DND-41 (cell line): ENCODE data around the gene MYRIP.

Experiments
- ATAC-seq: fragments of 200-7000 bp; cut with Tn5 transposase; 3 replicates; pipeline ENCODE4 v1.9.1; 2021; ENCODE audit warnings: low read depth; ENCODE audit not compliant: insufficient read depth
- DNase-seq: peaks from one replicate; pipeline ENCODE4 v3.0.0-alpha.2; 2020
- H2AFZ ChIP-seq: 2 replicates; pipeline ENCODE4 v1.6.0; 2012; ENCODE audit warnings: low read depth, low read length
- H3K27ac ChIP-seq: 2 replicates; pipeline ENCODE4 v1.5.1; 2012; ENCODE audit warnings: low read length, inconsistent platforms
- H3K27me3 ChIP-seq: fragments of 200-600 bp; sonication (generic); 2 replicates; pipeline ENCODE4 v1.6.0; 2012; ENCODE audit warnings: low read length, mild to moderate bottlenecking, inconsistent platforms; ENCODE audit not compliant: insufficient read depth, poor library complexity
- H3K36me3 ChIP-seq: 2 replicates; pipeline ENCODE4 v1.5.1; 2012; ENCODE audit warnings: low read length, inconsistent platforms; ENCODE audit not compliant: insufficient read depth
- H3K4me1 ChIP-seq: 2 replicates; pipeline ENCODE4 v1.5.1; 2012; ENCODE audit warnings: mild to moderate bottlenecking, low read length; ENCODE audit not compliant: insufficient read depth
- H3K4me2 ChIP-seq: 2 replicates; pipeline ENCODE4 v1.6.0; 2012; ENCODE audit warnings: mild to moderate bottlenecking, moderate library complexity, low read length, inconsistent platforms; ENCODE audit not compliant: insufficient read depth
- H3K4me3 ChIP-seq, 2 experiments: fragments of 200-600 bp in 1 of 2; shearing (Covaris generic) in 1 of 2; 2 replicates each; pipeline ENCODE4 v1.5.1; 2012 to 2016; ENCODE audit warnings: inconsistent platforms in 2 of 2, low read length in 2 of 2, mild to moderate bottlenecking in 2 of 2, low read depth in 1 of 2, moderate library complexity in 1 of 2
- H3K79me2 ChIP-seq: 2 replicates; pipeline ENCODE4 v1.6.0; 2012; ENCODE audit warnings: low read length, inconsistent platforms; ENCODE audit not compliant: insufficient read depth
- H3K9ac ChIP-seq: 2 replicates; pipeline ENCODE4 v1.6.0; 2012; ENCODE audit warnings: low read depth, mild to moderate bottlenecking, inconsistent platforms, low read length, moderate library complexity
- H3K9me3 ChIP-seq: 2 replicates; pipeline ENCODE4 v1.5.1; 2012; ENCODE audit warnings: low read length, moderate library complexity, mild to moderate bottlenecking, inconsistent platforms; ENCODE audit not compliant: insufficient read depth, severe bottlenecking
- H4K20me1 ChIP-seq: 2 replicates; pipeline ENCODE4 v1.6.0; 2012; ENCODE audit warnings: low read length; ENCODE audit not compliant: insufficient read depth
- EZH2 ChIP-seq: IDR thresholded peaks from 3 replicates; pipeline ENCODE4 v1.6.1; 2012; ENCODE audit warnings: borderline replicate concordance, low read depth, mild to moderate bottlenecking, moderate library complexity, low read length, inconsistent platforms; ENCODE audit not compliant: severe bottlenecking
- TF ChIP-seq, protein P1 (sequence below): IDR thresholded peaks from 2 replicates; pipeline ENCODE4 v1.5.1; 2012; ENCODE audit warnings: borderline replicate concordance, low read length, moderate library complexity, mild to moderate bottlenecking; ENCODE audit not compliant: poor library complexity, severe bottlenecking; ENCODE audit errors: extremely low read depth

The MYRIP gene

DNA sequence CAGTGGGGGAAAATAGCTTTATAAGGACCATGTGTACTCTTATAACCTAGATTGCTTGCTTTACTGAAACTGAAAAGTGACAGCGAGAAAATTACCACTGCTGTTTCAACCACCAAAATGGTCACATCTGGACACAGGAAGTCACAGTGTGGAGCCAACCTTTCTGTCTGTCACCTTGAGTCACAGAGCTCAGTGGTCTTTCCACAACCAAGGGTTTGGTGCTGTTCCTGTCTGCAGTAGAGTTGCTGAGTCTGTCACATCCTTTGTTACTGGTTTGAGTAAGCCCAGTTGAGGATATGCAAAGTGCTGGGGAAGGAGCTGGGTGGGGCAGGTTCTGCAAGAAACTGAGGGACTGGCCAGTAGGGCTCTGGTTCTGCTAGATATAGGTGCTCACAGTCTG, 361.0 kb downstream of the MYRIP start:
- Histone ChIP-seq H3K79me2 (no peaks in the 10 kb centered on the region), H3K9ac (no peak overlapping the region), H2AFZ (no peak overlapping the region), H3K27ac (no peak overlapping the region), H4K20me1 (no peaks in the 10 kb centered on the region; the same call in none of the 2 replicates), H3K27me3 (peaks cover 10% of the 10 kb centered on the region), H3K36me3 (no peaks in the 10 kb centered on the region), H3K9me3 (no peaks in the 10 kb centered on the region), H3K4me3 (no peak overlapping the region), H3K4me1 (no peaks in the 10 kb centered on the region), H3K4me2 (no peak overlapping the region)
- no peak for TF ChIP-seq EZH2
- TF ChIP-seq, protein P1, sequence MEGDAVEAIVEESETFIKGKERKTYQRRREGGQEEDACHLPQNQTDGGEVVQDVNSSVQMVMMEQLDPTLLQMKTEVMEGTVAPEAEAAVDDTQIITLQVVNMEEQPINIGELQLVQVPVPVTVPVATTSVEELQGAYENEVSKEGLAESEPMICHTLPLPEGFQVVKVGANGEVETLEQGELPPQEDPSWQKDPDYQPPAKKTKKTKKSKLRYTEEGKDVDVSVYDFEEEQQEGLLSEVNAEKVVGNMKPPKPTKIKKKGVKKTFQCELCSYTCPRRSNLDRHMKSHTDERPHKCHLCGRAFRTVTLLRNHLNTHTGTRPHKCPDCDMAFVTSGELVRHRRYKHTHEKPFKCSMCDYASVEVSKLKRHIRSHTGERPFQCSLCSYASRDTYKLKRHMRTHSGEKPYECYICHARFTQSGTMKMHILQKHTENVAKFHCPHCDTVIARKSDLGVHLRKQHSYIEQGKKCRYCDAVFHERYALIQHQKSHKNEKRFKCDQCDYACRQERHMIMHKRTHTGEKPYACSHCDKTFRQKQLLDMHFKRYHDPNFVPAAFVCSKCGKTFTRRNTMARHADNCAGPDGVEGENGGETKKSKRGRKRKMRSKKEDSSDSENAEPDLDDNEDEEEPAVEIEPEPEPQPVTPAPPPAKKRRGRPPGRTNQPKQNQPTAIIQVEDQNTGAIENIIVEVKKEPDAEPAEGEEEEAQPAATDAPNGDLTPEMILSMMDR = no peak
- no peak for ATAC-seq
- no peak for DNase-seq

DNA sequence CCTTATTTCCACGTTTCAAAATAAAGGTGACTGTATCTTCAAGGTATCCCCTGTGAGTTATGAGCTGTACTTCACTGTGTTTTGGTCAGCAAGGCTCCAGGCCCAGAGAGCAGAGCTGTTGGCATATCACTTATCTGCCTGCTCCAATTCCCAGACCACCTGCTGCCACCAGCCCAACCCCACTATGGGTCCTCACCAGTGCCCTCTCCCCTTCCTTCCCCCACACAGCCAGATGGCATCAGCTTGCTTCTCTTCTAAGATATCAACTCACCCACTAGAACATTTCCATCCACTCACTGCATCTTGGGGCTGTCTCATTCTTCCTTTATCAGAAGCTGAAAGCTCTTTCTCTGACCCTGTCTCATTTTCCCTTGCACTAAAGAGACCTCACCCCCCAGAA, 363.2 kb downstream of the MYRIP start:
- Histone ChIP-seq H3K36me3 (no peaks in the 10 kb centered on the region), H3K9me3 (no peaks in the 10 kb centered on the region), H3K27me3 (peaks cover 10% of the 10 kb centered on the region), H3K4me3 (no peak overlapping the region), H2AFZ (no peak overlapping the region), H3K27ac (no peak overlapping the region), H3K4me1 (no peaks in the 10 kb centered on the region), H3K4me2 (no peak overlapping the region), H3K9ac (no peak overlapping the region), H3K79me2 (no peaks in the 10 kb centered on the region), H4K20me1 (no peaks in the 10 kb centered on the region; the same call in none of the 2 replicates)
- DNase-seq = no peak
- TF ChIP-seq, protein P1 = no peak
- no peak for TF ChIP-seq EZH2
- ATAC-seq = no peak

- no peak for DNase-seq
- no peak for TF ChIP-seq EZH2
- TF ChIP-seq, protein P1 = no peak
Observed at GRCh38 chr3:40173227-40173721, 363.9 kb downstream of the MYRIP start.

DNA sequence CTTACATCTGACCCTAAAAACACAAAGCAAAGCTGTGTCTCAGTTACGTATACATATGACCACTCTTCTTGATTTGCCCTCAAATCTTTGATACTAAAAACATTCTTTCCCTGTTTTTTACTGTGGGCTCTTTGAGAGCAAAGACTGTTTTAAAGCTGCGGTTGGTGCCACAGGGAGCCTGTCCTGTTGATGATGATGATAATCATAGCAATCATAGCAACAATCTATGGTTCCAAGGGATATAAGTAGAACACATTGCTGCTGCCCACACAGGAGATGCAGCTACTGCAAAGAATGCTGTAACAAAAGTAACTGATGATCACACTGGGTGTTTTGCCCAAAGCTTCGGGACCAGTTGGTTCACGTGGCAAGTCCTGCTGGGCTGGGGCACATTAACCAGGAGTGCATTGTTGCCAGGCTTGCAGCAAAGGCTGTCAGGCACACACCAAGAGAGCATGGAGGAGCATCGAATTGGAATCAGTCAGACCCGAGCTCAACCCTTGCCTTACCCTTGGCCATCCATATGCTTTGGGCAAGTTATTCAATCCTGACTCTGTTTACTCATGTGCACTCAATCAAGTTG, 368.7 kb downstream of the MYRIP start:
- no peak overlapping the region for H3K4me2 ChIP-seq
- H3K9ac ChIP-seq = no peak overlapping the region
- no peak overlapping the region for H2AFZ ChIP-seq
- TF ChIP-seq EZH2 = no peak
- TF ChIP-seq, protein P1 = no peak
- no peaks in the 10 kb centered on the region for H3K36me3 ChIP-seq
- H3K27me3 ChIP-seq = peaks cover 4% of the 10 kb centered on the region
- DNase-seq (no peak), ATAC-seq (no peak)
- H3K4me3 ChIP-seq = no peak overlapping the region
- H4K20me1 ChIP-seq = no peaks in the 10 kb centered on the region
- no peak overlapping the region for H3K27ac ChIP-seq
- no peaks in the 10 kb centered on the region for H3K9me3 ChIP-seq
- H3K4me1 ChIP-seq = no peaks in the 10 kb centered on the region
- H3K79me2 ChIP-seq = no peaks in the 10 kb centered on the region

More at GRCh38 chr3:40173227-40173721, 363.9 kb downstream of the MYRIP start:
- Histone ChIP-seq H3K27me3 (peaks cover 10% of the 10 kb centered on the region), H3K4me3 (no peak overlapping the region), H3K27ac (no peak overlapping the region), H3K36me3 (no peaks in the 10 kb centered on the region), H3K4me1 (no peaks in the 10 kb centered on the region), H2AFZ (no peak overlapping the region), H4K20me1 (no peaks in the 10 kb centered on the region; the same call in none of the 2 replicates), H3K79me2 (no peaks in the 10 kb centered on the region), H3K9ac (no peak overlapping the region), H3K9me3 (no peaks in the 10 kb centered on the region), H3K4me2 (no peak overlapping the region)
- no peak for ATAC-seq
